Placental epithelial cell (primary cell): ENCODE results near the gene C22orf39. TPM values are rescaled to one million over a fixed set of nuclear protein-coding genes. Genes with fewer than 3 reads are reported as not detected.

Source experiments
- total RNA-seq: library from RNA; depleted of rRNA; stranded (reverse); fragments of >200 nt; gene quantifications from 2 replicates; pipeline ENCODE4 v1.2.3, GENCODE V29; 2012

The C22orf39 gene, protein sequence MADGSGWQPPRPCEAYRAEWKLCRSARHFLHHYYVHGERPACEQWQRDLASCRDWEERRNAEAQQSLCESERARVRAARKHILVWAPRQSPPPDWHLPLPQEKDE
- 9.3 and 12.2 TPM in 2 replicates for total RNA-seq

DNA sequence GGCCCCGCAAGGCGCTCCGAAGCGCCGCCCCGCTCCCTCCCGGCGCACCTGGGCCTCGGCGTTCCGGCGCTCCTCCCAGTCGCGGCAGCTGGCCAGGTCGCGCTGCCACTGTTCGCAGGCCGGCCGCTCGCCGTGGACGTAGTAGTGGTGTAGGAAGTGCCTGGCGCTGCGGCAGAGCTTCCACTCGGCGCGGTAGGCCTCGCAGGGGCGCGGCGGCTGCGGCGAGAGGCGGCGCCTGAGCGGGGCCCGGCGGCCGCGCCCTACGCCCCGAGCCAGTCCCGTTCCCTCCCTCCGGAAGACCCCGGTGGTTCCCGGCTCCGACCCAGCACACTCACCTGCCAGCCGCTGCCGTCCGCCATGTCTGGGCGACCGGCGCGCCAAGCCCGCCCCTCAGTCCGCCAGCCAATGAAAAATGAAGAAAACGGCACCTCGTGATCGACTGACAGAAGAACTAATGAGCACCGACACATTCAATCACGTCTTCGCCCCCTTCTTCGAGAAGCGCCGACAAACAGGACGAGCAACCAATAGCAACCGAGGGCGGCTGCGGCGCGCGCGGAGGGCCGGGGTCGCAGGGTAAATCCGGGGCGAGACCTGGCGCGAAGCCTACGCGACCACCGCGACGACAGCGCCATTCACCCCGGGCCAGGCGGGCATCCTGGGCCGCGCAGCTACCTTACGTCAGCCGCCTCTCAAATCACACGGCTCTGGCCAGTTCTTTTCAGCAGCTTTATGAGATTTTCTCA is at the start of gene C22orf39:
Gene C22orf39, minus strand, starts transcription at position 382 of the 746 bp plus-strand sequence. Its CDS starts 23 bp downstream, at position 359.

DNA sequence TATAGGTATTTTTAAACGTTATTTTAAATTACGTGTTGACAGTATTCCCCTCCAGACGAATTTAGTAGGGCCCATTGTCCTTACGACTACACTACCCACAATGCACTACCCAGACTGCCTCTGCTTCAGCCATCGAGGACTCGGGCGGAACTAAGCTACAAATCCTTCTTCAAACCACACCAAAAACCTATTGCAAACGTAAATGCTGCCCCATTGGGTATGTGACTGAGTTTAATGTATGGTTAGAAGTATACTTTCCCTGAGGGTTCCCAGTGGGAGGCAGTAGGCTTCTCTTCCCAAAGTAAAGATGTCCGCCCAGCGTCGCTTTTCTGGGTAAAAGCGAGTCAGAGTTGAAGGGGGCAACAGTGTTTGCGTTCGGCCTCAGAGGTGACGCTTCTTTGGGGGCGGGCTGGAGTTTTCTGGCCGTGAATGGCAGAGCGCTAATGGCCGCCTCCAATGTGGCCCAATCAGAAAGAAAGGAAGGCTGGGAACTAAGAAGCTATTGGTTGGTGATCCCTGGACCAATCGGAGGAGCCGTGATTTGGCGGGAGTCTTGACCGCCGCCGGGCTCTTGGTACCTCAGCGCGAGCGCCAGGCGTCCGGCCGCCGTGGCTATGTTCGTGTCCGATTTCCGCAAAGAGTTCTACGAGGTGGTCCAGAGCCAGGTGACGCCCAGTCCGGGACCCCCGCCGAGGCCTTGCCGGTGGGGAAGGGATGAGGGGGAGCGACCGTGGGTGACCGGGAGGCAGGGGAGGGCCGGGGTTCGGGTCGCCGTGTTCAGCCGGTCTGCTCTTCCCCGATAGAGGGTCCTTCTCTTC is 32.1 kb upstream of the C22orf39 start, which contains the start of gene CDC45:
Gene CDC45, plus strand, starts transcription at position 566 of the 818 bp plus-strand sequence. Its CDS starts 49 bp downstream, at position 615.

GRCh38 chr22:19478901-19479354 is 31.4 kb upstream of the C22orf39 start, which contains the start of gene UFD1:
UFD1 (minus strand) TSS chr22:19479193; CDS start chr22:19479085, 108 bp downstream.

GRCh38 chr22:19432133-19432851 is 15.2 kb downstream of the C22orf39 start, which contains the start of gene MRPL40:
MRPL40 (plus strand) TSS chr22:19432545; CDS start chr22:19432555, 10 bp downstream.

DNA sequence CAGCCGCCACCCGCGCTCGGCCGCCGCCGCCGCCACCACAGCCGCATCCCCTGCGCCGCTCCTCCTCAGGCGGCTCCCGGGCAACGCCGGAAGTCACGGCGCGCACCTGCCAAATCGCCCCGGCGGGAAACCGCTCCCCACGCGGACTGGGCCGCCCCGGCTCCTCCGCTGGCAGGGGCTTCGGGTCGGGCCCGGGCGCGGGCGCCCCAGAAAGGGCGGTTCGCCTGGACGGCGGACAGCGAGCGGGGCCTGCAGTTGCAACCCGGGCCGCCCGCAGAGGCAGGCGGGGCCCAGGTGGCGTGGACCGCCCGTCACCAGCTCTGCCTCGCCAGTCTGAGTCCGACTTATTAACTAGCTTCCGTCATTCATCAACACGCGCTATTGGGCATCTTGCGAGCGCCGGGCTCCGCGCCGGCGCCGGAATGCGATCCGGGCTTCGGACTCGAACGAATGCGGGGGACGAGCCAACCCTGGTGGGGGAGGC is 15.8 kb downstream of the C22orf39 start, which contains the start of gene HIRA:
Gene HIRA, minus strand, starts transcription at position 85 of the 484 bp plus-strand sequence. CDS start 257 bp downstream, outside the sequence.

Other genes starting within 250 kb of the C22orf39 start
- gene CLTCL1, start 156.0 kb downstream of the C22orf39 start, total RNA-seq = 5.5 and 6.3 TPM in 2 replicates
- 15.8 and 18.1 TPM in 2 replicates for gene HIRA, start 16.0 kb downstream of the C22orf39 start, total RNA-seq
- 23.9 and 27.4 TPM in 2 replicates for gene MRPL40, start 15.2 kb downstream of the C22orf39 start, total RNA-seq
- gene UFD1, start 31.5 kb upstream of the C22orf39 start, total RNA-seq = 30.2 and 73.4 TPM in 2 replicates
- gene CDC45, start 32.2 kb upstream of the C22orf39 start, total RNA-seq = 4.3 and 5.5 TPM in 2 replicates
- gene CLDN5, start 76.7 kb upstream of the C22orf39 start, total RNA-seq = not detected in 2 replicates